HG02759 (cell line): Measurements from ENCODE around the gene XKR7.

ENCODE experiments used
- ATAC-seq: cut with Tn5 transposase; IDR thresholded peaks from one replicate; pipeline ENCODE4 v1.9.1; 2021; ENCODE audit warnings: mild to moderate bottlenecking, moderate library complexity; ENCODE audit not compliant: unreplicated experiment

Gene XKR7

DNA sequence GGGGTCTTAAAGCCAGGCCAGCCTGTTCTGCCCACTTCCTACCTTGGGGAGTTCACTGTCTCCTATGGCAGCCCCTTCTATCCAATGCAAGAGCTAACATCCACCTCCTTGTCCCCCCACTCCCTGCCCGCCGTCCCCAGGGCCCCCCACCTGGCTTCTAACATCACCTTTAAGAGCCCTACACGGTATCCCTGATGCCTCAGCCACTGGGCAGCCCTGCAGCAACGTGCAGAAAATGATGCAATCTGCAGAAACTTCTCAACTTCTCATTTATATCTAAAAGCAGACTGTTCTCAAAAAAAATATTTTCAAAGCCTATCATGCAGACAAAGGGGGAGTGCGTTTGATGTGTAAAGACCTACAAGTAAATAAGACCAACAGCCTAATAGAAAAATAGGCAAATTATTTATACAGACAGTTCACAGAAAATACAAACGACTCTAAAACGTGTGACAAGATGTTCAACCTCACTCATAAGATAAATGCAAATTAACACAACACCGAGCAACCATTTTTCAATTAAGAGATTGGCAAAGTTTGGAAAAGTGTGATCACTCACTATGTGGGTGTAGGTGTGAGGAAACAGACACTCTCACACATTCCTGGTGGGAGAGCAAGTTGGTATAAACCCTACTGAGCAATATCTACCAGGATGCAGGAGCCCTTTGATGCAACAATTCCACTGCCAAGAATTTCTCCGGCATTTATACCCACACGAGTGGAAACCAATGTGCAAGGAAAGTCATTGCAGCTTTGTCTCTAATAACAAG, 69.0 kb downstream of the XKR7 start:
- no peak for ATAC-seq

DNA sequence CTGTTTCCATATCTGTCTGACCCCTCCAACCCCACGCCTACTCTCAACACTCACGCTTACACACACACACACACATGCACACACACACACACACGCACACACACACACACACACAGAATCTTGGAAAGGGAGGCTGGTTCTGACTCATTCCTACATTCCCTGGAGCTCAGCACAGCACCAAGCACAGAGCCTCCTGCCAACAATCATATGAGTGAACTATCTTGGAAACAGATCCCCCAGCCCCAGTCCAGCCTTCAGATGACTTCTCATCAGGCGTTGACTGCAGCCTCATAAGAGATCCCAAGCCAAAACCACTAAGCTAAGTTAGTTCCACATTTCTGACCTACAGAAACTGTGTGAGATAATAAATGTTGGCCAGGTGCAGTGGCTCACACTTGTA, 70.0 kb downstream of the XKR7 start:
- no peak for ATAC-seq

DNA sequence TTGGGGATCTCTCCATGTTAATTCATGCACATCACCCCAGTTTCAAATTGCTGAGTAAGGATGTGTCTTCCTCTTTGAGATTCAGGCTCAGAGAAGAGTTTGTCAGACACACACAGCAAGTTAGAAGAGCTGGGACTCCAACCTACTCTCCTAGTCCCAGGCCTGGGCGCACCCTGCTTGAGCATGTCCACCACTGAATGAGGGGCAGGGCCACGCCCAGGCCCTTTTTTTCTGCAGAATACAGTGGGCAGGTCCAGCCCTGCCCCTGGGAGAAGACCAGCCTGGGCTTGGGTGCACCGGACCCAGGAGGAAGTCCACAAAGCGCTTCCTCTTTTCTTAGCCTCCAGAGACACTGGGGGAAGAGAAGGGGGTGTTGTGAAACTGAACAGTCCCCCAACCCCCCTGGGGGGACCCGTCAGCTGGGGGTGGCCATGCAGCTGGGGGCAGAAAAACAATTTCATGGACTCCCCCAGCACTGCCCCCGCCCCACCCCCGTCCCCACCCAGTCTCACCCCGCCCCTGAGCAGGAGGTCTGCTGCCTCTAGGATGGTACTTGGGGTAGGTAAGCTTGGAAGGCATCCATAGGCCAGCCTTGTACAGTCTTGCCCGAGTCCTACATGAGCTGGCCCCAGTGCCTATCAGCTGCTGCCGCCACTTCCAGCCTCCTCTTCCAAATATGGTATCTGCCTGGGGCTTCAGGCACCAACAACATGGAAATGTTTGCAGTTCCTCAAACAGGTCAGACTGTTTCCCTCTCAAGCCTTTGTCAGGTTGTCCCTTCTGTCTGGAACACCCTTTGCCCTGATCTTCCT, 72.4 kb downstream of the XKR7 start:
- ATAC-seq: peak; percentile 73

DNA sequence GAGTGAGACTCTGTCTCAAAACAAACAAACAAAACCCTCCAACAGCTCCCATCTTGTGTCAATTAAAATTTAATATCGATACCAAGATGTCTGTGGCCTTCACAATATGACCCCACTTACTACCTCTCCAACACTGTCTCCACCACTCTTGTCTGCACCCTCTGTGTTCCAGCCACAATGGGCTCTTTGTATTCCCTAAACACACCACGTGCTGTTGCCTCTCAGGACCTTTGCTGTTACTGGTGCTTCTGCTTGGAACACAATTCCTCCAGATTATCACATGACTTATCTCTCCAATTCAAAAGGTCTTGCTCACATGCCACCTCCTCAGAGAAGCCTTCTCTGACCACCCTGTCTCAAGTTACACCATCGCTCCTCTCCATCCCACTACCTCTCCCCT, 78.0 kb downstream of the XKR7 start:
- ATAC-seq: no peak

DNA sequence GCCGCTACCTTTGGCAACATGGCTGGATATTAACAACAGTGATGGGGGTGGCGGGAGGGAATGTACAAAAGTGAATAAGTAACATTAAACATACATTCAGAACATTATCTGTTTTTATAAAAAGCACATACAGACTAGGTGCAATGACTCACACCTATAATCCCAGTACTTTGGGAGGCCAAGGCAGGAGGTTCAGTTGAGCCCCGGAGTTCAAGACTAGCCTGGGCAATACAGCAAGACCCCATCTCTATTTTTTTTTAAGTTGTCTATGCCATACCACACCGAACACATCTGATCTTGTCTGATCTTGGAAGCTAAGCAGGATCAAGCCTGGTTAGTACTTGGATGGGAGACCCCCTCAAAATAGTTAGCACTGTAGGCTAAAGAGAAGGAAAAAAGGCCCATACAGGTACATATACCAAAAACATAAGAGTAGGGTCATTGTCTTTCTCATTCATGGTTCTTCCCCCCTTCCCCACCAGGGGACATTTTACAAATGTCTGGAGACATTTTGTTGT, 82.4 kb downstream of the XKR7 start:
- no peak for ATAC-seq

DNA sequence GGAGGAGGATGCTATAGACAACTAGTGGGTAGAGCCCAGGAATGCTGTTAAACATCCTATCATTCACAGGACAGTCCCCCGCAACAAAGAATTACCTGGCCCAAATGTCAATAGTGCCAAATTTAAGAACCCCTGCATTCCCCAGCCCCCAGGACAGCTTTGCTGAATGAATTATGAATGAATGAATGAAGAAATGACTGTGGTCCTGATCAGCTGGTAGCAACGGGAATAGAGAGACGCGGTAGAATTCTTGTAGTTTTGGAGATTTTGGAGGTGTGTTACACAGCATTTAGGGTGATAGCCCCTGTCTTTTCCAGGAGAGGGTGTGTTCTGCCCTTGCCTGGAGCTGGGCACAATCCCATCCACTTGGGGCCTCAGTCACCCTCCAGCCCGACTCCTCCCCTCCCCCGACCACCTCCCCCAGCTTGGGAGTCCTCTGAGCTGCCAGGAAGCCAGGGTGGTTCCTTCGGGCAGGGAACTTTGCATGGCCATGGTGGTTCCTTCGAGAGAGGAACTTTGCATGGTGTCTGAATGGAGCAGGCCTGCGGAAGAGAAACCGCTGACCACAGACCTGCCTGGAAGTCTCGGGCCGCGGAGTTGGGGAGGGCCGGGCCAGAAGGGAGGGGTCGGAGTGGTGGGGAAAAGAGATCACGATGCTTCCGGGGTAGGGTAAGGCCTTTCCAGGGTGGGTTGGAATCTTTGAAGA, 83.1 kb downstream of the XKR7 start:
- no peak for ATAC-seq

DNA sequence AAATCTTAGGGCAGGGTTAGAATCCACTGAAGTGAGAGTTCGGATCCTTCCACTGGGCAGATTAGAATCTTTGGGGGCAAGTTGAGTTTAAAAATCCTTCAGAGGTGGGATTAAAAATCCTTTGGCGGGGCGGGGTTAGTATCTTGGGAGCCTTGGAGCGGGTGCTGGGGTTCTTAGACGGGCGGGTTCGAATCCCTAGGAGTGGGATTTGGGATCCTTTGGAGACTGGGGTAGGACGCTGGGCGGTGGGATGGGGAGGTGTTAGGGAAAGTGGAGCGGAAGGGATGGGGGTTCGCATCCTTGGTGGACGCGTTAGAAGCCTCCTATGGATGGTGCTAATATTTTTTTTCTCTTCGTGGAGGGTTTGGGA, 83.8 kb downstream of the XKR7 start:
- ATAC-seq: no peak

DNA sequence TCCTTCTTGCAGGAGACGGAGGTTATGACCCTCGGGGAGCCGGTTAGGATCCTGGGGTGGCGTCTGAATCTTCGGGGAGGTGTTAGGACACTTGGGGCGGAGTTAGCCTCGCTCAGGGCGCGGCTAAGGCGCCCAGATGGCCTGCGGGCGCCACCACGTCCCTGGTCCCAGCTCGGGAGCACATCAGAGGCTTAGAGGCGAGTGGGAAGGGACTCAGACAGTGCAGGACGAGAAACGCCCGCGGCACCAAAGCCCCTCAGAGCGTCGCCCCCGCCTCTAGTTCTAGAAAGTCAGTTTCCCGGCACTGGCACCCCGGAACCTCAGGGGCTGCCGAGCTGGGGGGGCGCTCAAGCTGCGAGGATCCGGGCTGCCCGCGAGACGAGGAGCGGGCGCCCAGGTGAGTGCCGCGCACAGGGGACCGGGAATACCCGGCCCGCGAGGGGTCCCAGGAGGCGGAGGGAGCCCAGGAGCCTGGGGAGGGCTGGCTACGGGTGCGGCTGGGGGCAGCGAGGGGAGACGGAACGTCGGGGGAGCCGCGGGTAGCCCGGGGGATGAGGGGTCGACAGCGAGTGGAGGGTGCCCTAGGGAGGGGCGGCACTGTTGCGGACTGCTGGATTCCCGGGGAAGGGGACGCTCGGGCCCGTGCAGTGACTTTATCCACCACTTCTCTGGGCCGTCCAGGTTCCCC, 84.3 kb downstream of the XKR7 start, which contains the start of gene HCK:
HCK (plus strand) TSS at position 153 of the 688 bp plus-strand sequence.
- peak; percentile 49 for ATAC-seq

DNA sequence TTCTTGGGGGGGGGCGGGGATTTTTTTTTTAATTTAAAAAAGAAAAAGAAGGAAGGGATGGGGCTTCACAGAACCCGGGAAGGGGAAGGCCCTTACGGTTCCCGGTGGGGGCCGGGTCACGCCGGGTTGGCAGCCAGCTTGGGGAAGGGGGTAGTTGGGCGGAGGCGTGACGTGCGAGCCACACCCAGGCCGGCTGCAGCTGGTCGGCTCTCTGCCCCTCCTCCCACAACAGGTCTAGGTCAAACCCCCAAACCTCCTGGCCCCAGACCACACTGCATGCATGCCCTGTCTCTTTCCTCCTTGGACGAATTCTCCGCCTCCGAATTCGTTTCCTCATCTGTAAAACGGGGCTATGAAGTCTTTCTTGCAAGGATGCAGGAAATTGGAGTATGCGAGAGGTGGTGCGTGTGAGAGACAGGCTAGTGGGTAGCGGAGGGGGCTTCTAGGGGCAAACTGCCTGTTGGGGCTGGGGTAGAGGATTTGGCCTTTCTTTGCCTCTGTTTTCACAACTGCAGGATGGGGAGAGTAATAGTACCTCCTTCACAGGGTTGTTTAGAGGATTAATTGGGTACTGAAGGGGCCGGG, 84.9 kb downstream of the XKR7 start:
- ATAC-seq: peak; percentile 40
